Activated naive CD4-positive, alpha-beta T cell treated with anti-CD3 and anti-CD28 coated beads, Interleukin-2, amount 50 U/mL, for 72 hours (primary cell): ENCODE results near the gene USP51. TPM values are rescaled to one million over a fixed set of nuclear protein-coding genes. Genes with fewer than 3 reads are reported as not detected.
A peak's percentile ranks its signal among the peaks of the same experiment; 100 is the strongest.
"Not testable (repeated sequence)": the region's sequence is repeated elsewhere in the genome, so short reads cannot be mapped to it uniquely, and the experiment has no call there.

ENCODE experiments used
- ATAC-seq, 2 donors: fragments of 150-1000 bp; cut with Tn5 transposase; 2 replicates each; pipeline ENCODE4 v1.10.0; 2021; ENCODE audit warnings: mild to moderate bottlenecking in 2 of 2, moderate library complexity in 2 of 2
- DNase-seq, 2 donors: peaks; one replicate each; pipeline ENCODE4 v3.0.0; 2021 to 2022; ENCODE audit warnings: low spot score in 2 of 2
- H3K27ac Mint-ChIP-seq, 2 donors: one replicate each; pipeline ENCODE4 v1.8.0; 2022; ENCODE audit warnings: mild to moderate bottlenecking in 2 of 2, mixed read lengths in 2 of 2
- H3K36me3 Mint-ChIP-seq, 2 donors: one replicate each; pipeline ENCODE4 v1.8.0; 2022; ENCODE audit warnings: mixed read lengths in 2 of 2
- H3K9me3 Mint-ChIP-seq, 2 donors: one replicate each; pipeline ENCODE4 v1.8.0; 2022; ENCODE audit warnings: mixed read lengths in 2 of 2
- total RNA-seq, 2 donors: library from RNA; stranded (reverse); gene quantifications; one replicate each; pipeline ENCODE4 v1.2.3, GENCODE V29; 2022

Gene USP51
- total RNA-seq, 2 donors from 2014 or later = 1.9 to 3.9 TPM

- Mint-ChIP-seq H3K9me3 (no peaks in the 10 kb centered on the region), H3K27ac (no peak overlapping the region), H3K36me3 (peaks cover 7 to 10% of the 10 kb centered on the region in 2 donors)
- DNase-seq (no peak), ATAC-seq (no peak)
Observed at GRCh38 chrX:55486736-55487135, 2.9 kb downstream of the USP51 start.

GRCh38 chrX:55484948-55485347 lies 4.7 kb downstream of the USP51 start:
- Mint-ChIP-seq H3K9me3 (no peaks in the 10 kb centered on the region), H3K36me3 (peaks cover 7 to 10% of the 10 kb centered on the region in 2 donors), H3K27ac (no peak overlapping the region)
- ATAC-seq (no peak), DNase-seq (no peak)

GRCh38 chrX:55480390-55481062 lies 9.1 kb downstream of the USP51 start:
- DNase-seq (no peak), ATAC-seq (no peak)
- Mint-ChIP-seq H3K36me3 (no peaks in the 10 kb centered on the region), H3K9me3 (no peaks in the 10 kb centered on the region), H3K27ac (no peak overlapping the region)

GRCh38 chrX:55479956-55480355 lies 9.7 kb downstream of the USP51 start:
- not testable (repeated sequence) for H3K27ac Mint-ChIP-seq, DNase-seq, H3K36me3 Mint-ChIP-seq, ATAC-seq, H3K9me3 Mint-ChIP-seq

- not testable (repeated sequence) for ATAC-seq, H3K9me3 Mint-ChIP-seq, H3K27ac Mint-ChIP-seq, H3K36me3 Mint-ChIP-seq, DNase-seq
Observed at GRCh38 chrX:55465791-55466190, 23.9 kb downstream of the USP51 start.

- not testable (repeated sequence) for DNase-seq, H3K36me3 Mint-ChIP-seq, H3K27ac Mint-ChIP-seq, H3K9me3 Mint-ChIP-seq
- ATAC-seq = peak in 1 of 2 donors; percentile 60
Observed at GRCh38 chrX:55465108-55465507, 24.5 kb downstream of the USP51 start.

GRCh38 chrX:55464050-55464449 lies 25.6 kb downstream of the USP51 start:
- not testable (repeated sequence) for DNase-seq, H3K27ac Mint-ChIP-seq, H3K36me3 Mint-ChIP-seq, H3K9me3 Mint-ChIP-seq
- peak in 1 of 2 donors; percentile 67 for ATAC-seq

- DNase-seq, H3K9me3 Mint-ChIP-seq, H3K36me3 Mint-ChIP-seq, H3K27ac Mint-ChIP-seq, ATAC-seq: not testable (repeated sequence)
Observed at GRCh38 chrX:55459926-55460325, 29.7 kb downstream of the USP51 start.

GRCh38 chrX:55459426-55459825 lies 30.2 kb downstream of the USP51 start:
- not testable (repeated sequence) for H3K36me3 Mint-ChIP-seq, H3K27ac Mint-ChIP-seq, ATAC-seq, H3K9me3 Mint-ChIP-seq, DNase-seq

GRCh38 chrX:55455708-55456107 lies 33.9 kb downstream of the USP51 start:
- H3K36me3 Mint-ChIP-seq = peaks cover 7 to 15% of the 10 kb centered on the region in 2 donors
- H3K9me3 Mint-ChIP-seq, H3K27ac Mint-ChIP-seq, DNase-seq, ATAC-seq: not testable (repeated sequence)

- no peaks in the 10 kb centered on the region for H3K9me3 Mint-ChIP-seq
- ATAC-seq (peak in 1 of 2 donors; percentile 51), DNase-seq (no peak)
- peaks cover 7 to 15% of the 10 kb centered on the region in 2 donors for H3K36me3 Mint-ChIP-seq
- H3K27ac Mint-ChIP-seq = peak overlapping the region; percentile 92 to 97
Observed at GRCh38 chrX:55452833-55453124, 36.9 kb downstream of the USP51 start.

- ATAC-seq = peak; percentile 96 to 97
- Mint-ChIP-seq H3K27ac (peak within 1 kb of the TSS; percentile 92 to 97), H3K9me3 (no peaks in the 10 kb centered on the region), H3K36me3 (peaks cover 7 to 15% of the 10 kb centered on the region in 2 donors)
- peak; percentile 64 to 77 for DNase-seq
Observed at GRCh38 chrX:55451990-55452832, 37.4 kb downstream of the USP51 start, which contains the start of gene MAGEH1. Gene MAGEH1, plus strand, starts transcription at chrX:55452127. Its CDS starts 248 bp downstream, at chrX:55452375.

GRCh38 chrX:55451626-55451989 lies 38.0 kb downstream of the USP51 start:
- H3K9me3 Mint-ChIP-seq = no peaks in the 10 kb centered on the region
- H3K27ac Mint-ChIP-seq = peak overlapping the region; percentile 92 to 97
- DNase-seq = no peak
- ATAC-seq = peak; percentile 16 to 34
- peaks cover 7 to 15% of the 10 kb centered on the region in 2 donors for H3K36me3 Mint-ChIP-seq

- peak overlapping the region in 1 of 2 donors; percentile 97 for H3K27ac Mint-ChIP-seq
- DNase-seq = no peak
- peaks cover 7 to 15% of the 10 kb centered on the region in 2 donors for H3K36me3 Mint-ChIP-seq
- no peaks in the 10 kb centered on the region for H3K9me3 Mint-ChIP-seq
- ATAC-seq = peak in 1 of 2 donors; percentile 6
Observed at GRCh38 chrX:55451141-55451540, 38.5 kb downstream of the USP51 start.

GRCh38 chrX:55450259-55450658 lies 39.4 kb downstream of the USP51 start:
- DNase-seq = no peak
- H3K36me3 Mint-ChIP-seq = peaks cover 7 to 15% of the 10 kb centered on the region in 2 donors

GRCh38 chrX:55443468-55443867 lies 46.2 kb downstream of the USP51 start:
- not testable (repeated sequence) for H3K9me3 Mint-ChIP-seq, H3K27ac Mint-ChIP-seq, DNase-seq, ATAC-seq, H3K36me3 Mint-ChIP-seq

More at GRCh38 chrX:55450259-55450658, 39.4 kb downstream of the USP51 start:
- no peak for ATAC-seq
- Mint-ChIP-seq H3K9me3 (no peaks in the 10 kb centered on the region), H3K27ac (no peak overlapping the region)
